ENCODE measurements around the gene EYA2. TPM values are rescaled to one million over a fixed set of nuclear protein-coding genes. Genes with fewer than 3 reads are reported as not detected.

EYA2 gene
- total and polyA plus RNA-seq, 11 donors = 0.30 to 4.2 (median 0.70) TPM

- Histone ChIP-seq H3K4me1 (no peaks in the 10 kb centered on the region), H3K9me3 (peaks cover 0 to 9% (median 0%) of the 10 kb centered on the region in 12 donors), H3K36me3 (no peaks in the 10 kb centered on the region), H3K27me3 (peaks cover 0 to 4% (median 0%) of the 10 kb centered on the region in 9 donors), H3K27ac (no peak overlapping the region), H3K4me3 (no peak overlapping the region)
- 83 to 90% (median 88%) methylated on average over 13 to 14 of the region's 14 CpGs for WGBS, 4 donors
- DNase-seq (no peak), ATAC-seq (no peak)
- intact Hi-C loops (cut with DNase I) = no loop called here
- TF ChIP-seq CTCF (IDR thresholded peaks at IDR 0.05) (no peak), POLR2A (IDR thresholded peaks at IDR 0.05) (no peak)
These were observed 156.4 kb downstream of the EYA2 start for GRCh38 chr20:47050996-47051395.

- WGBS, 4 donors = 48 to 55% (median 53%) methylated on average over 8 of the region's 8 CpGs
- Histone ChIP-seq H3K27ac (no peak overlapping the region), H3K4me1 (no peaks in the 10 kb centered on the region), H3K9me3 (peaks cover 0 to 6% (median 0%) of the 10 kb centered on the region in 12 donors), H3K27me3 (peaks cover 0 to 4% (median 0%) of the 10 kb centered on the region in 9 donors), H3K4me3 (no peak overlapping the region), H3K36me3 (no peaks in the 10 kb centered on the region)
- ATAC-seq (no peak), DNase-seq (no peak)
- TF ChIP-seq CTCF (IDR thresholded peaks at IDR 0.05) = no peak
- no peak for TF ChIP-seq POLR2A (IDR thresholded peaks at IDR 0.05)
- intact Hi-C loops (cut with DNase I) = no loop called here
These were observed 157.4 kb downstream of the EYA2 start for GRCh38 chr20:47051936-47052526.

GRCh38 chr20:47054506-47054905 lies 159.9 kb downstream of the EYA2 start:
- H3K27ac ChIP-seq = no peak overlapping the region
- DNase-seq (no peak), ATAC-seq (no peak)
- no peaks in the 10 kb centered on the region for H3K9me3 ChIP-seq
- no peaks in the 10 kb centered on the region for H3K4me1 ChIP-seq
- peaks cover 0 to 4% (median 0%) of the 10 kb centered on the region in 9 donors for H3K27me3 ChIP-seq
- no peak for TF ChIP-seq POLR2A (IDR thresholded peaks at IDR 0.05)
- no peak for TF ChIP-seq CTCF (IDR thresholded peaks at IDR 0.05)
- 89 to 96% (median 93%) methylated on average over 5 of the region's 5 CpGs for WGBS, 4 donors
- H3K36me3 ChIP-seq = no peaks in the 10 kb centered on the region
- no peak overlapping the region for H3K4me3 ChIP-seq
- intact Hi-C loops (cut with DNase I) = no loop called here

GRCh38 chr20:47054945-47055344 lies 160.3 kb downstream of the EYA2 start:
- ATAC-seq (no peak), DNase-seq (no peak)
- TF ChIP-seq CTCF (IDR thresholded peaks at IDR 0.05) = no peak
- TF ChIP-seq POLR2A (IDR thresholded peaks at IDR 0.05) = no peak
- WGBS, 4 donors = 79 to 91% (median 87%) methylated on average over 6 of the region's 6 CpGs
- no peak overlapping the region for H3K27ac ChIP-seq
- no peaks in the 10 kb centered on the region for H3K36me3 ChIP-seq
- peaks cover 0 to 4% (median 0%) of the 10 kb centered on the region in 9 donors for H3K27me3 ChIP-seq
- intact Hi-C loops (cut with DNase I) = no loop called here
- H3K9me3 ChIP-seq = no peaks in the 10 kb centered on the region
- H3K4me3 ChIP-seq = no peak overlapping the region
- H3K4me1 ChIP-seq = no peaks in the 10 kb centered on the region

Measured in heart left ventricle (tissue), 16 donors.